Breast epithelium (tissue), 4 donors: ENCODE measurements around the gene S100A14. TPM values are rescaled to one million over a fixed set of nuclear protein-coding genes. Genes with fewer than 3 reads are reported as not detected.
A peak's percentile ranks its signal among the peaks of the same experiment; 100 is the strongest.

ENCODE experiments used
- DNase-seq, 2 donors: peaks; one replicate each; pipeline ENCODE4 v3.0.0-alpha.2; 2019; ENCODE audit warnings: low spot score in 2 of 2
- H3K27ac ChIP-seq, 2 donors: fragments of 200-600 bp; sonication (generic) in 1 of 2; one replicate each; pipeline ENCODE4 v1.5.1; 2016 to 2019; ENCODE audit warnings: mild to moderate bottlenecking in 1 of 2
- H3K27me3 ChIP-seq, 2 donors: fragments of 200-600 bp; sonication (generic) in 1 of 2; one replicate each; pipeline versions ENCODE4 v1.5.1 to v1.6.0; 2017 to 2019; ENCODE audit warnings: control low read depth in 1 of 2, mild to moderate bottlenecking in 1 of 2
- H3K36me3 ChIP-seq: fragments of 200-600 bp; one replicate; pipeline ENCODE4 v1.5.1; 2019
- H3K4me1 ChIP-seq, 2 donors: fragments of 200-600 bp; sonication (generic); one replicate each; pipeline ENCODE4 v1.5.1; 2016 to 2019; ENCODE audit warnings: control low read depth in 1 of 2
- H3K4me3 ChIP-seq, 3 donors: fragments of 200-600 bp; sonication (generic); 1 replicate in 2 of 3; 2 replicates in 1 of 3; pipeline ENCODE4 v1.5.1; 2016 to 2019; ENCODE audit warnings: mild to moderate bottlenecking in 3 of 3, moderate library complexity in 2 of 3
- H3K9me3 ChIP-seq, 2 donors: fragments of 200-600 bp; sonication (generic) in 1 of 2; one replicate each; pipeline ENCODE4 v1.5.1; 2016 to 2019; ENCODE audit warnings: control low read depth in 1 of 2
- POLR2A ChIP-seq: fragments of 450-650 bp; IDR thresholded peaks from one replicate; pipeline ENCODE4 v1.6.1; 2016; ENCODE audit warnings: antibody characterized with exemption, mild to moderate bottlenecking, moderate library complexity
- POLR2AphosphoS5 ChIP-seq, 3 donors: sonication (generic); formaldehyde crosslinking; IDR thresholded peaks; one replicate each; pipeline ENCODE4 v1.6.1; 2017; ENCODE audit warnings: antibody characterized with exemption in 3 of 3
- intact Hi-C: fragments of 100-400 bp; cut with DNase I; formaldehyde crosslinking; loops from one replicate; pipeline ENCODE4 v1.15.1; 2023; ENCODE audit warnings: low total_unique reads
- total RNA-seq, 3 donors: library from RNA; depleted of rRNA; stranded (reverse); fragments of >200 nt; gene quantifications; one replicate each; pipeline ENCODE4 v1.1.0, GENCODE V29; 2016
- TF ChIP-seq, protein P1 (sequence below), 3 donors: fragments of 450-650 bp; IDR thresholded peaks; one replicate each; pipeline ENCODE4 v1.5.1; 2016 to 2017; ENCODE audit warnings: antibody characterized with exemption in 3 of 3, mild to moderate bottlenecking in 3 of 3, moderate library complexity in 3 of 3

S100A14 gene
- total RNA-seq, 3 donors from 2014 or later, result 70.1 to 99.2 TPM; not detected in 1

DNA sequence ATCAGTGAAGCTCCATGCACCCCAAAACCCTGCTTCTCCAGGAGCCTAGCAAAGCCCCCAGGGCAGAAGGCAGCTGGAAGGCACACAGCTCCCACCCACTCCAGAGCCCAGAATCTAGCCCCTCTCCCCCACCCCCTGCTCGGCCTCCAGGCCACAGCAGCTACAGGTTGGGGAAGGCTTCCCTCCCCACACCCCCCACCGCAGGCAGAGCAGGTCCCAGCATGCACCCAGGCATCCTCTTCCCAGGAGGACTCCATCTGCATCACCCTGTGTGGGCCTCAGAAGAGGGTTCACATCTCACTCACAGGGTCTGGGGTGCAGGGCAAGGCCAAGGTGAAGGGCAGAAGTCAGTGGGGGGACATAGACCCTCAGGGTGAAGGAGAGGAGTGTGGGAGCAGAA lies 719 bp downstream of the S100A14 start:
- TF ChIP-seq POLR2AphosphoS5 (IDR thresholded peaks at IDR 0.05), result no peak
- TF ChIP-seq POLR2A, result no peak
- Histone ChIP-seq H3K4me1 (peaks cover 9 to 28% of the 10 kb centered on the region in 2 donors), H3K9me3 (no peaks in the 10 kb centered on the region), H3K36me3 (no peaks in the 10 kb centered on the region), H3K27ac (peak overlapping the region; percentile 82 to 84), H3K4me3 (peak overlapping the region in 2 of 3 donors; percentile 19 to 57), H3K27me3 (no peaks in the 10 kb centered on the region)
- no peak for DNase-seq
- intact Hi-C loops, result no loop called here

DNA sequence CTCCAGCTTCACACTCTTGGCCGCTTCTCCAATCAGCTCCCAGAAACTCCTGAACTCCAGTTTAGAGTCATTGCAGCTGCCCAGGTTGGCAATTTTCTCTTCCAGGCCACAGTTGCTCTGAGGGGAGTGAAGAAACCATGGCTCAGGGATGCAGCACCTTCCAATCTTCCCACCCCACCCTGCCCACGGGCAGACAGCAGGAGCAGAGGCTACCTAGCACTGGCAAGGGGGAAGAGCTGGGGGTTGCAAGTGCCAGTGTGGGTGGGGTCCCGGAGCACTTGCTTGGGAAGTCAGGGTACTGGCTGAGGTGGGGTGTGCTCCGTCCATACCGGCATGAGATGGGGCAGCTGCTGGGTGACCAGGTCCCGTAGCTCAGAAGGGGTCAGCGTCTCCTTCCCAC lies 1.2 kb downstream of the S100A14 start:
- Histone ChIP-seq H3K27ac (peak overlapping the region; percentile 84 to 98), H3K9me3 (no peaks in the 10 kb centered on the region), H3K36me3 (no peaks in the 10 kb centered on the region), H3K4me1 (peaks cover 9 to 32% of the 10 kb centered on the region in 2 donors), H3K27me3 (no peaks in the 10 kb centered on the region), H3K4me3 (peak overlapping the region in 1 of 3 donors; percentile 57)
- intact Hi-C loops, result no loop called here
- no peak for DNase-seq
- TF ChIP-seq POLR2AphosphoS5 (IDR thresholded peaks at IDR 0.05), result no peak
- TF ChIP-seq POLR2A, result no peak
- TF ChIP-seq, protein P1, sequence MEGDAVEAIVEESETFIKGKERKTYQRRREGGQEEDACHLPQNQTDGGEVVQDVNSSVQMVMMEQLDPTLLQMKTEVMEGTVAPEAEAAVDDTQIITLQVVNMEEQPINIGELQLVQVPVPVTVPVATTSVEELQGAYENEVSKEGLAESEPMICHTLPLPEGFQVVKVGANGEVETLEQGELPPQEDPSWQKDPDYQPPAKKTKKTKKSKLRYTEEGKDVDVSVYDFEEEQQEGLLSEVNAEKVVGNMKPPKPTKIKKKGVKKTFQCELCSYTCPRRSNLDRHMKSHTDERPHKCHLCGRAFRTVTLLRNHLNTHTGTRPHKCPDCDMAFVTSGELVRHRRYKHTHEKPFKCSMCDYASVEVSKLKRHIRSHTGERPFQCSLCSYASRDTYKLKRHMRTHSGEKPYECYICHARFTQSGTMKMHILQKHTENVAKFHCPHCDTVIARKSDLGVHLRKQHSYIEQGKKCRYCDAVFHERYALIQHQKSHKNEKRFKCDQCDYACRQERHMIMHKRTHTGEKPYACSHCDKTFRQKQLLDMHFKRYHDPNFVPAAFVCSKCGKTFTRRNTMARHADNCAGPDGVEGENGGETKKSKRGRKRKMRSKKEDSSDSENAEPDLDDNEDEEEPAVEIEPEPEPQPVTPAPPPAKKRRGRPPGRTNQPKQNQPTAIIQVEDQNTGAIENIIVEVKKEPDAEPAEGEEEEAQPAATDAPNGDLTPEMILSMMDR (IDR thresholded peaks at IDR 0.05), result no peak

DNA sequence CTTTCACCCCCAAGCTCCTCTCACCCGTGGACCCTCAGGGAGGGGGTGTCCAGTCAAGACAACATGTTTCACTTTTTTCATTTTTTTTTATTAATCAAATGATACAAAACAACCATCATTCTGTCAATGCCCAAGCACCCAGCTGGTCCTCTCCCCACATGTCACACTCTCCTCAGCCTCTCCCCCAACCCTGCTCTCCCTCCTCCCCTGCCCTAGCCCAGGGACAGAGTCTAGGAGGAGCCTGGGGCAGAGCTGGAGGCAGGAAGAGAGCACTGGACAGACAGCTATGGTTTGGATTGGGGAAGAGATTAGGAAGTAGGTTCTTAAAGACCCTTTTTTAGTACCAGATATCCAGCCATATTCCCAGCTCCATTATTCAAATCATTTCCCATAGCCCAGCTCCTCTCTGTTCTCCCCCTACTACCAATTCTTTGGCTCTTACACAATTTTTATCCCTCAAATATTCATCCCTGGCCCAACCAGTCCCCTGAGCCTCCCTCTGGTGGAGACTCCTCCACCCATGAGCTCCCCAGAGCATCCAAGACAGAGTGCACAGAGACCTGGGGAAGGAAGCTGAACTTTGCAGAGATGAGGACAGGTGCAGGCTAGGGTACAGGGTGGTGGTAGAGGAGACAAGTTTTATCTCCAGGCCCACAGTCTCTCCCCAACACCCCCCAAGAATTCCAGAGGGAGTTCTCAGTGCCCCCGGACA lies 1.8 kb downstream of the S100A14 start:
- Histone ChIP-seq H3K4me1 (peaks cover 14 to 37% of the 10 kb centered on the region in 2 donors), H3K36me3 (no peaks in the 10 kb centered on the region), H3K4me3 (no peak overlapping the region), H3K9me3 (no peaks in the 10 kb centered on the region), H3K27me3 (no peaks in the 10 kb centered on the region), H3K27ac (peak overlapping the region; percentile 59 to 98)
- no peak for DNase-seq
- intact Hi-C loops, result no loop called here
- TF ChIP-seq, protein P1 (IDR thresholded peaks at IDR 0.05), result no peak
- TF ChIP-seq POLR2AphosphoS5 (IDR thresholded peaks at IDR 0.05), result no peak
- no peak for TF ChIP-seq POLR2A

DNA sequence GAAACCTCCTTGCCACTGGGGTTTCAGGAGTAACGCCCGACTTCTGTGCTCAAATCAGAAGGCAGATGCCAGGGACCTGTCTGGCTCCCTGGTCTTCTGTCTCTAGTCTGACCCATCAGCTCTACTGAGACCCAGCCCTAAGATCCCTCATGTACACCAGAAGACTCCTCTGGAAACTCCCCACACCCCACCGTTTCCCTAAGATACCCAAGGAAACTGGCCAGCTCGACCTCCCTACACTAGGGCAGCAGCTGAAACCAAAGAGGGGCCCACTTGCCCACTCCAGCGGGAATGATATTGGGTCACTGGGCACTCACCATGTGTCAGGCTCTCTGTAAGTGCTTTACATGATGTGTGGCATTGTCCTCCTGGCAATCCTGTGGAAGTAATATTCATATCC lies 2.7 kb downstream of the S100A14 start:
- H3K9me3 ChIP-seq, result no peaks in the 10 kb centered on the region
- peaks cover 16 to 41% of the 10 kb centered on the region in 2 donors for H3K4me1 ChIP-seq
- DNase-seq, result no peak
- no peaks in the 10 kb centered on the region for H3K36me3 ChIP-seq
- intact Hi-C loops, result no loop called here
- peak overlapping the region in 2 of 3 donors; percentile 68 to 83 for H3K4me3 ChIP-seq
- H3K27ac ChIP-seq, result peak overlapping the region; percentile 98 to 100
- no peak for TF ChIP-seq POLR2AphosphoS5 (IDR thresholded peaks at IDR 0.05)
- TF ChIP-seq, protein P1 (IDR thresholded peaks at IDR 0.05), result no peak
- TF ChIP-seq POLR2A, result no peak
- no peaks in the 10 kb centered on the region for H3K27me3 ChIP-seq

DNA sequence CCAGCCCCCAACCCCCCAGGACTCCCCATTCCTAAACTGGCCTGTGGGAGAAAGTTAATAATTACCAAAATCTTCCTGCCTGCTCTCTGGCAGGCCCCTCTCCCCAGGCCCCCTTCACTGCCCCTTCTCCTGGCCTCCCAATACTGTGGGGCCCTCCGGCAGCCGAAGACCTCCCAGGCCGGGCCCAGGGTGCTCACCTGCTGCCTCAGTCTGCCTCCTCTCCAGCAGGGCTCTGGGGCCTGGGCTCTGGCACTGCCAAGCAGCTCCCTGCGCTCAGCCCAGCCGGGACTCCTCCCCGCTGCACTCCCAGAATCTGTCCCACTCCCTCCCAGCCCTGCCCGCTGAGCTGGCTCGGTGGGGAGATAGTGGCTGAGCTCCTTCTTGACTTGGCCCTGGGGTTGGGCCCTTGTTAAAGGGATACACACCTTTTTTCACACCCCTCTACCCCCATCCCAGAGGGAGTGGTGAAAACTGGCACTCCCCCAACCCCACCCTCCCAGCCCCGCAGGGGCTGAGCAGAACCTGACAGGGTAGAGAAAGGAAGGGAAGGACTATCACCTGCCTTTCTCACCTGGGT lies 3.3 kb downstream of the S100A14 start, which contains the start of gene S100A16:
TSS of gene S100A16 (minus strand) at position 383 of the 577 bp plus-strand sequence. CDS start 4,986 bp downstream, outside the sequence.
- Histone ChIP-seq H3K27ac (peak within 1 kb of the TSS; percentile 98 to 100), H3K36me3 (no peaks in the 10 kb centered on the region), H3K9me3 (no peaks in the 10 kb centered on the region), H3K4me3 (peak within 1 kb of the TSS; percentile 49 to 83 (median 68)), H3K27me3 (no peaks in the 10 kb centered on the region), H3K4me1 (peaks cover 20 to 46% of the 10 kb centered on the region in 2 donors)
- TF ChIP-seq POLR2AphosphoS5 (IDR thresholded peaks at IDR 0.05) (peak; percentile 13 to 79 (median 40)), POLR2A (peak; percentile 52)
- TF ChIP-seq, protein P1 (IDR thresholded peaks at IDR 0.05), result no peak
- intact Hi-C loops, result no loop called here
- peak; percentile 82 for DNase-seq
